Measurements from ENCODE around the gene PDGFA.

The PDGFA gene

GRCh38 chr7:500521-501420, 18.9 kb downstream of the PDGFA start:
- DNase-seq = no peak

GRCh38 chr7:499853-500485, 19.7 kb downstream of the PDGFA start:
- no peak for DNase-seq

GRCh38 chr7:498678-499641, 20.7 kb downstream of the PDGFA start:
- DNase-seq = no peak

GRCh38 chr7:497946-498655, 21.5 kb downstream of the PDGFA start:
- no peak for DNase-seq

DNA sequence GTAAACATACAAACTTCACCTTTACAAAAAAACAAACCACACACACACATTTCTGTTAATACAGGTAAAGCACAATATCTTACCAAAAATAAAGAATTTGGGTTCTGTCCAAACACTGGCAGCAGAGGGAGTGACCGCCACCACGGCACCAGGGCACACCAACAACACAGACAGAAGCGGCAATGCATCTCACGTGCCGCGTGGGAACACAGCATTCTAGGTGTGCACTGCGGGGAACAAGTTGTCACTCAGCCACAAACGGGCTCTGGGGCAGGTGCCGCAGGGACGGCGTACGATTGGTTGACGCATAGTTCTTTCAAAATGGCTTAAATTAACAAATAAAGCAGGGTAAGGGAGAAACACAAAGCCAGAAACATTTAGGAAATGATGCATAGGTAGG, 22.3 kb downstream of the PDGFA start:
- no peak for DNase-seq

GRCh38 chr7:496528-497295, 22.9 kb downstream of the PDGFA start:
- DNase-seq = no peak

- no peak for DNase-seq
Measured at GRCh38 chr7:495761-496321, 23.8 kb downstream of the PDGFA start.

DNA sequence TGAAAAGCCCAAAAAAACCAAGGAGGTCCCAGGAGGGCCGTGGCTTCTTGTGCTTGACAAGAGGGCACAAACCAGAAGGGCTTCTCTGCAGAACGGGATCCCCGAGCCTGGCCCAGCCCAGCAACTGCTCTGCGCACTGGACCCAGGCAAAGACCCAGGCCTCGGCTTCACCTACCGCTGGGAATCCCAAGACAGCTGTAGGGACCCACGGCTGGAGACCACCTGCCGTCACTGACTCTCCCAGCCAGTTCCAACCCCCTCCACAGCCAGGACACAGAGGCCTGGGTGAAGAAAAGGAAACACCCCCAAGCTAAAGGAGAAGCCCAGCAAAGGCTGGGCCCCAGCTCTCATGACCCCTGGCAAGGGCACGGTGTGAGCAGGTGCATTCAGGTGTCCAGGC, 24.3 kb downstream of the PDGFA start:
- no peak for DNase-seq

DNA sequence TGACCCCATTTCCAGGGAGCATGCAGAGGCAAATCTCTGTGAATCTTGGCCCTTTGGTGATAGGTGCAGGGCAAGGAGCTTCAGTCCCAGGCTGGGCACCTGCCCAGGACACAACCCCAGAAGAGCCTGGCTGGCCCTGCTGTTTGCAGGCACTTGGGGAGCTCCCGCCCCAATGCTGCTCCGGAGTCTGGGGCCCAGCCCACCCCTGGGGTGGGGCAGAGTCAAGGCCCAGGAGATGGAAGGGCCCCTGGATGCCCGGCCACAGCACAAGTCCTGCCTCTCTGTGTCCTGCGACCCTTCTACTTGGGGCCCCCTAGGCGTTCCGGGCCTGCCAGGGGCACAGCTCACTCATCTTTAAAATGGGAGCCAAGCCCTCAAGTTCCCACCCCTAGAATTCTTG, 24.7 kb downstream of the PDGFA start:
- no peak for DNase-seq

- DNase-seq = no peak
Measured at GRCh38 chr7:494259-494687, 25.4 kb downstream of the PDGFA start.

GRCh38 chr7:493661-494251, 25.9 kb downstream of the PDGFA start:
- DNase-seq = no peak

DNA sequence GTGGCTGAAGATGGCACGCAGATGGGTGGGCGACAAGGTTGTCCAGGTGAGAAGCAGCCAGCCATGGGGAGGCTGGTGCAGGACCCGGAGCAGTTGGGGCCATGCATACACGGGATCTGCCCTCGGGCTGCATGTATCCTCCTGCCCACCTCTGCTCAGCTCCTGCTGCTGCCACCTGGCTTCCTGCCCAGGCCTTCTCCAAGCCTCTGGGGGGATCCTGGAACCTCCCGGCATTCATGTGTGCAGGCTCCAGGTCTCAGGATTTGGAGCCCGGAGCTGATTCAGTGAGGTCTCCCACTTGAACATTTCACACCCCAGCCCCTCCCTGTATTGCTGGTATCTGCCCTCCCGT, 27.0 kb downstream of the PDGFA start:
- no peak for DNase-seq

DNA sequence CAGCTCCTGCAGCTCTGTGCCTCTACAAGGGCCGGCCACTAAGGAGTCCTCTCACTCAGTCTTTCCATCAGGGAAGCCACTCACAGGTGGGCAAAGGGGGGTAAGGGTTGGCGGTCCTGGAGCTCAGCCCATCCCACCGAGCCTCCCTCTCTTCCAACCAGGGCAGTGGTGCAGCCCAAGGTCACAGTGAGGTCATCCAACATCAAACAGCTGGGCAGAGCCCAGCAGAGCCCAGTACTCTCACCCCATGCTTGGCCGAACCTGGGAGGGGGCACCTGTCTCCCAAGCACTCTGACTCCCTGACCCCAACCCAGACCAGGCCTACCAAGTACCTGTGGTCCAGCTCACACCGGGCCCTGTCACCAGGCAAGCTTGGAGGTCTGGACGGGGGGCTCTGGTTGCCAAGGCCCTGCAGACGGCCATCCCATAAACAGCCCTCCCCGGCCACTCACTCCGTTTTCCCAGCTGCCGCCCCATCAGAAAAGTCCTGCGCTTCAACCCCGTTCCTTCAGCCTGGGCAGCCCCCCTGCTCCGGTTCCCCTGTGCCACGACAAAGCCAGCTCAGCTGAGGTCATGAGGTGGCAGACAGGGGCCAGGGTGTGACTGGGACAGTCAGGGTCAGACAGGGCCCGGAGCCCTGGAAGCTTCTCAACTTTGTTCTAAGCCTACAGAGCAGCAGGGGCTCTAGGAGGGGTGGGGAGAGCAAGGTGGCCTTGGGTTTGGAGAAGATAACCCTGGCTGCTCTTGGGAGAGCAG, 27.5 kb downstream of the PDGFA start:
- DNase-seq = no peak

- DNase-seq = no peak
Measured at GRCh38 chr7:491292-491957, 28.2 kb downstream of the PDGFA start.

- no peak for DNase-seq
Measured at GRCh38 chr7:490461-491291, 29.0 kb downstream of the PDGFA start.

- no peak for DNase-seq
Measured at GRCh38 chr7:489876-490275, 29.8 kb downstream of the PDGFA start.

DNA sequence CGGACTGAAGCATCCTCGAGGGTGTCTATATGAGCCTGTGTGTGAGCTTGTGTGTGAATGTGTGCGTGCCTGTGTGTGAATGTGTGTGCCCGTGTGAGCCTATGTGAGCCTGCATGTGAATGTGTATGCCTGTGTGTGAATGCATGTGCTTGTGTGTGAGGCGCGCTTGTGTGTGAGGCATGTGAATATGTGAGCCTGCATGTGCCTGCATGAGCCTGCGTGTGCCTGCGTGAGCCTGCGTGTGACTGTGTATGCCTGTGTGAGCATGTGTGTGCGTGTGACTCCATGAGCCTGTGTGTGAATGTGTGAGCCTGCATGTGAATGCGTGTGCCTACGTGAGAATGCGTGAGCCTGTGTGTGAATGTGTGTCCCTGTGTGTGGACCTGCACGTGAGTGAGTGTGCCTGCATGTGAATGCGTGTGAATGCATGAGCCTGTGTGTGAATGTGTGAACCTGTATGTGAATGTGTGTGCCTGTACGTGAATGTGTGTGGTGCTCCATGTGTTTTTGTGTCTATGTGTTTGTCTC, 33.4 kb downstream of the PDGFA start:
- no peak for DNase-seq
